Activated CD8-positive, alpha-beta memory T cell treated with anti-CD3 and anti-CD28 coated beads, Interleukin-2, amount 50 U/mL, for 48 hours (primary cell): ENCODE data around the gene WNK2.
A peak's percentile ranks its signal among the peaks of the same experiment; 100 is the strongest.

Experiments used
- DNase-seq: peaks from one replicate; pipeline ENCODE4 v3.0.0-alpha.2; 2020

The WNK2 gene

DNA sequence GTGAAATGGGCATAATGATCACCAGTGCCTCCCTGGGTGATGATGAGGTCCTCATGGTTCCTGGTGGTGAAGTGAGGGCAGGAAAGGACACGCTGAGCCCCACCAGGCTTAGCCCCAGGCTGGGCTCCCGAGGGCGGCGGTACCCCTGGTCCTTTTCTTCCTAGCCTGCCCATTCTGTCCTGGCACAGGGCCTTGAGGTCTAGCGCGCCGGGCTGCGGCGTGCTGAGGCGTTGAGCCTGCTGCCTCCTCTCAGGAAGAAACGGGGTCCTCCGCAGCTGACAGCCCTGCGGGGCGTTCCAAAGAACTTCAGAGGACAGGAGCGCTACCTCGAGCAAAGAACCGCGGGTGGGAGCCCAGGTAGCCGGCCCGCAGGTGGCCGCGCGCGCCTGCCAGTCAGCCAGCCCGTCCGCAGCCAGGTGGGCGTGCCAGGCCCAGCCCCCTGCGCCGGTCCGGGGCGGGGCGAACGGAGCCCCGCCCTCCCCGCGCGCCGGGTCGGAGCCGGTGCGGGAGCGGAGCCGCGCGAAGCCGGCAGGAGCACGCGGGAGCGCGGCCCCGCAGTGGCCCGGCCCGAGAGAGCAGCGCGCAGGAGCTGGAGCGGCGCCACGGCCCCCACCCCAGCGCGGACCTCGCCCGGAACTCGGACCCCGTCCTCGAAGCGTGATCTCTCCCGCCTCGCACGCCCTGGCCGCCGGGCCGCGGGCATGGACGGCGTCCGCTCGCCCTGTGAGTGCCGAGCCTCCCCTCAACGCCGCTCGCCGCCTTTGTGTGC, at the start of gene WNK2:
WNK2 (plus strand) TSS at position 477 of the 769 bp plus-strand sequence. CDS start 791 bp downstream, outside the sequence.
- peak; percentile 64 for DNase-seq

DNA sequence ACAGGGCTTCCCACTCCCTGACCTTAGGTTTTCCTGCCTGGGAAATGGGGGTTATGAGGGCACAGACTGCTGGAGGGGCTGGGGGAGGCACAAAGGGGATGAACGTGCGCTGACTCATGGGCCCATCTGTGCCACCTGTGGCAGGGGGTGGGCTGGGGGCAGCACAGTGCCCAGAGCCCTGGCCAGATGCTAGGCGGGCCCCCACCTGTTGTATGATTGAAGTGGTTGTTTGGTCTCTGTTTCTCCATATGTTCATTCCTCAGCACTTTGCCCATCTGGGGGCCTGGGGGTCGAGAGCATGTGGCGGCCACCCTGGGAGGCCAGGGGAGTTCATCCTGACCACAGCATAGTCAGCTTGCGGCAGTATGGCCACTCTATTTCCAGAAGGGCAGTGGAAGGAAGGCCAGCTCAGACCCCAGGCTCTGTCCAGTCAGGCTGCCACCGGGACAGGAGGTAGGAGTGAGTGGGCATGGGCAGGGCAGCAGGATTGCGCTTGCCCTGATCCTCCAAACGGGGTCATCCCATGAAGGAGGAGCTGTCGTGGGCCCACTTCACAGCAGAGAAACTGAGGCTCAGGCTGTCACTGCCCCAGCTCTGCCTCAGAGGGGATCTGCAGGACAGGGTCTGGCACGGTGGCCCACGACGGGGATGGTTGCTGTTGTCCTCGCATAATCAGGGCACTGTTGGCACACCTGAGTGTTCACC, 49.0 kb upstream of the WNK2 start:
- DNase-seq, result no peak

DNA sequence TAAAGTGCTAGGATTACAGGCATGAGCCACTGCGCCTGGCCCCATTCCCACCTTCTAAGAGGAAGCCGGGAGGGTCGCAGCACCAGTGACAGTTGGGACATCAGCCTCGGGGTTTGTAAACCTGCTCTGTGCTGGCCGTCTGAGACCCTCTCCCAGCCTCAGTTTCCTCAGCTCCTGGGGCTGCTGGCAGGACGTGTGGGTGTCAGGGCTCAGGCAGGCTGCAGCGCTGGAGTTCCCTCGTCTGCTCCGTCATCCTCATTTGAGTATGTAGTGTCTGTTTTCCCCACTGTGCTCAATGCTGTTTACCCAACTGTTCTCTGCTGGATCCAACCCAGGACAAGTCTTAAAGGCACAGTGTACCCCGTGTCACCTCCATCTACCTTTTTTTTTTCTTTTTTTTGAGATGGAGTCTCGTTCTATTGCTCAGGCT, 47.9 kb upstream of the WNK2 start:
- peak; percentile 51 for DNase-seq

DNA sequence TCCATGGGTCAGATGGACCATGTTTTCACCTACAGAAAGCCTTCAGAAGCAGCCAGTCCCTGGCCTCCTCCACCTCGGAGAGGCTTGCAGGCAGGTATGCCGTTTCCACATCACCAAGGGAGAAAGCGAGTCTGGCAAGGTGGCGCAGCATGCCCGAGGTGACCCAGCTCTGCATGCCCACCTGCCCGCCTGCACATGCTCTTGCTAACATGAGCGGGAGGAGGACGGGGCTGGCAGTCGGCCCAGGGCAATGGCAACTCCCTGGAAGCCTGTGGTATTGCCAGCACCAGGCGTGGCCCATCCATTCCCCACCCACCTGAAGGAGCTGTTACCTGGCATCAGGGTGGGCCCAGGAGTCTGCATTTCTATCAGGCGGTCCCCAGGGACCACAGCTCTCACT, 46.6 kb upstream of the WNK2 start:
- no peak for DNase-seq

DNA sequence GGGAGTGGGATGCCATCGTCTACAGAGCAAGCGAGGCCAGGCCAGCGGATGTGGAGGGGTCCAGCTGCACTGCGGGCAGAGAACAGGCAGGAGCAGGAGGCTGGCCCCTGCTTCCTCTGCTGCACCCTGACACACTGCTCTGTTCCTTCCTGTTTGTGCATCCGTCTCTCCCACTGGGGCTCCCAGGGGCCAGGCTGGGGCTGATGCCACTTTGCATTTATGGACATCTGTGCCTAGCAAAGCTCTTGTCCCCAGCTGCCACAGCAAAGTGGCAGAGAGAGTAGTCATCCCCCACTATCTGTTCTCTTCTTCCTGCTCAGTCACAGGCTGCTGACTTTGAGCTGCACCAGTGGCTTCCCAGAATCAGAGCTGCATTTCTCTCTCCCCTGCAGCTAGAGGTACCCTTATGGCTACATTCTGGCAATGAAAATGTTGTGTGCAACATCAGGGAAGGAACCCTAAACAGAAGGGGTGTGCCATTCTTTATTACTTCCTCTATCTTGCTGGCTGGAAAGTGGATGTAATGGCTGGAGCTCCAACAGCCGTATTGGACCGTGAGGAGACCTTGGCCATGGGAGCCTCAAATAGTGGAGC, 45.7 kb upstream of the WNK2 start:
- DNase-seq, result no peak

DNA sequence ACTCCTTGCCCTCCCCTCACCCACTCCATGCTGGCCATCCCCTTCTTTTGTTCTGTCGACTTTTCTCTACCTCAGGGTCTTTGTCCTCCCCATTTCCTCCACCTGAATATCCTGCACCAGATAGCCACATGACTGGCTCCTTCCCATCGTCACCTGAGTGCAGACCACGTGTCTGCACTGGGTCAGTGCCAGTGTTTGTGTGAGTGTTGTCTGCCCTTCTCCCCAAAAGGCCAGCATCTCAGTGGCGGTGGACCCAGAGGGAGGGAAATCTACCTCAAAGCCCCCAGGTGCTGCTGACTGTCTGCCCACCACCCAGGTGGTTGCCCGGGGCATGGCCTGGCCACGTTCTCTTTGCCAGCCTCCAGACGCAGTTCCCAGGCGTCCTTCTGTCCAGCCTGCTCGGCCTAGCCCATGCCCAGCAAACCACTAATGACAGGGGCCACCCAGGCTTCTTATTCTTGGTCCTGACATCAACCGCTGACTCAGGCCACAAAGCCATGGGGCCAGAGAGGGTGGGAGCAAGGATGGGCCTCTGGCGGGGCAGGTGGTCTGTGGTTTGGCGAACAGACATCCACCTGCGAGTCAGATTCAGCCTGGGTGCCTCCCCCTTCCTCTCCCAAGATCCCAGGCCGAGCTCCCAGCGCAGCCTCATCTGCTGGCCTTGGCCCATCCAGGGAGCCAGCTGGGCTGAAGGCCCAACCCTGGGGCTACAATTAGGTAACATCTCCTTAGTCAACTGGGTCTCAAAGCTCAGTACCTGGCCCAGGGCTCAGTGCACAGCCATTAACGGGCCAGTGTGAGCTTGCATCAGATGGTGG, 44.4 kb upstream of the WNK2 start:
- no peak for DNase-seq

DNA sequence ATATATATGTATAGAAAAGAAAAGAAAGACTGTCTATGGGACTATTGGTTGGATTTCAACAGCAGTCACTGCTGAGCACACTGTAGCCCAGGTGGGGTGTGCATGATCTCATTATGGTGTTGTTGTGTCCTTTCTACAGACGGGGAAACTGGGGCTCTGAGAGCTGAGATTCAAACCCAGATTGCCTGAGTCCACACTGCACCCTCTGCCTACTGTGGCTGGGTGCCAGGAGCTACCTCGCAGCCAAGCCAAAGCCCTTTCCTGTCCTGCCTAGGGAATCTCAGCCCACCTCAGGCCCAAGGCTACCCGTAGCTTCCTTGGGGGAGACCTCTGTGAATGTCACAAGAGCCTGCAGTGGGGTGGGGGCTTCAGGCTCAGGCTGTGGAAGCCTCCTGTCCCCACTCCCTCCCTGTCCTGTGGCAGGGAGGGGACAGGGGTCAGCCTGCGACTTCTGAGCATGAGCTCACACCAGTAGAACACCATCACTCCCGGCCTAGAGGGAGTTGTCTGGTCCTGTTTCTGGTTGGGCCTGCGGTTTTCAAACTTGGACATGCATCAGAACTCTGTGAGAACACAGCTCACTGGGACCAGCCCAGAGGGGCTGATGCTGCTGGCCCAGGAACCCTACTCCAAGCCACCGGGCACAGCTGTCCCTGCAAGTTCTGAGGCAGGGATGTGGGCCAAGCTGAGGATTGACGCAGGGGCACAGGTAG, 42.0 kb upstream of the WNK2 start:
- DNase-seq, result no peak

DNA sequence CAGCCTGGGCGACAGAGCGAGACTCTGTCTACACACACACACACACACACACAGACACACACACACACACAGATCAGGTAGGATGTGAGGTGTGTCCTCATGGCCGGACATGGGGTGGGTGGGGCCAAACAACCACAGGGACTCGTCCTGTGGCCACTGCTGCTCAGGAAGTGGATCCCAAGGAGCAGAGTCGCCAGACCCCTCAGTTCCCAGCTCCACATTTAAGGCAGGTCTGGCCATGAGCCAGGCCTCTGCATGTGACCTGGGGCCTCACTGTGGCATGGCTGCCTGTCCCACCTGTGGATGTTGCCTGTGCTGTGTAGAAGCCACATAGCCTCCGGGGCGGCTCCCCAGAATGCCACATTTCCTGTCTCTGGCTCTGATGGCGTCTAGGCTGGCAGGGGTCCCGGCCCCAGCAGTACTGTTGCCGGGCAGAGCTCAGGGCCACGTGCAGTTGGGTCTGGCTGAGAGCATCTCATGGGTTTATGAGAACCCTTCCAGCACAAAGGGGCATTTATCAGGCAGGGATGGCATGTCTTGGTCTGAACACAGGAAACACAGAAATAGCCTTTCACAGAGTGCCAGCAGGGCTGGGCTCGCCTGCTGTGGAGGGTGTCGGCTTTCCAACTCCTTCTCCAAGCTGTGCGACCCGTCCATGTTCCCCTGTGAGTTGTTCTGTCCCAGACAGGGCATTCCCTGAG, 40.0 kb upstream of the WNK2 start:
- peak; percentile 73 for DNase-seq

DNA sequence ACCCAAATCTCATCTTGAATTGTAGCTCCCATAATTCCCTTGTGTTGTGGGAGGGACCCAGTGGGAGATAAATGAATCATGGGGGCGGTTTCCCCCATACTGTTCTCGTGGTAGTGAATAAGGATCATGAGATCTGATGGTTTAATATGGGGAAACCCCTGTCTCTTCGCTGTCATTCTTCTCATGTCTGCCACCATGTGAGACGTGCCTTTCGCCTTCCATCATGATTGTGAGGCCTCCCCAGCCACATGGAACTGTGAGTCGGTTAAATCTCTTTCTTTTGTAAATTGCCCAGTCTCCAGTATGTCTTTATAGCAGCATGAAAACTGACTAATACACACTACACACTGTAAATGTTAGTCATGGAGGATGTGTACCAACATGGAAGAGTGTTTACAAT, 37.2 kb upstream of the WNK2 start:
- DNase-seq, result peak; percentile 65

DNA sequence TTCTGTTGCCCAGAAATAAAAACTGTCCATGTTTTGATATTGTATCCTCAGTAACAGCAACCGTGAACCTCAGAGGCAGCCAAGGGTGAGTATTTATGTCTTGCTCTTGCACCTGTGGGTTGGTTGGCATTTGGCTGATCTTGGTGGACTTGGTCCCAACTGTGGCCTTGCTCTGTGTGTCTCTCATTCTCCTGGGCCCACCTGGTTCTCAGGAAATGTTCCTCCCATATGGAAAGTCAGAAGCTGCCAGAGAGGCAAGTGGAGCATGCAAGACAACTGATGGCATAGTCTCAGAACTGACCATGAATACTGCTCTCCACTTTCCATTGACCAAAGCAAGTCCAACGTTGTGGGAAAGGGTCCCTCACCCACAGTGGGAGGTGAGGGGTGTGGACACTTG, 36.3 kb upstream of the WNK2 start:
- no peak for DNase-seq

DNA sequence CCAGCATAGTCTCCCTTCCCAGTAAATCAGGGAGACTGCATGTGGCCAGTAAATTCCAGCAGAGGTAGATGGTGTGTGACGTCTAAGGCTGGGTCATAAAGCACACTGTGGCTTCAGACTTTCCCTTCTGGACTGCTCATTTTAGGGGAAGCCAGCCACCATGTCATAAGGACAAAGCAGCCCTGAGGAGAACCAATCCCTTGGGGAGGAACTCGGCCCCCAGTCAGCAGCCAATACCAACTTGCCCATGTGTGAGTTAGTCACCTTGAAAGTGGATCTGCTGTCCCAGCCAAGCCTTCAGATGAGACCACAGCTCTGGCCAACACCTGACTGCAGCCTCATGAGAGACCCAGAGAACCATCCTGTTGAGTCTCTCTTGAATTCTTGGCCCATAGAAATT, 35.2 kb upstream of the WNK2 start:
- DNase-seq, result no peak

DNA sequence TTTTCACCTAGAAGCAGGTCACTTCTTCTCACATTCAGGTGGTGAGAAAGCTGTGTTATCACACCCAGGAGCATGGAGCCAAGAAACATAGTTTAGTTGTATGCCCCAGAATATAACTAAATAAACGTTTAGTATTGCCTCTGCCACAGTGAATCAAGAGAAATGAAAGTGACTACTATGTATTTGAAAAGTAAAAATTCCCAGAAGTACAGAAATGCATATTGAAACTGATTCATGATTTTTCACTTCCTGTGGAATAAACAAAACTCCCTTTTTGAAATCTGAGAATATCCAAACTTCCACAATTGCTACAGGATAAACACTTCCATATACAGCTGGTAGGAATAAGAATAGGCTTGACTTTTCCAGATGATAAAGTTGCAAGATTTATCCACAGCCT, 34.6 kb upstream of the WNK2 start:
- DNase-seq, result no peak

DNA sequence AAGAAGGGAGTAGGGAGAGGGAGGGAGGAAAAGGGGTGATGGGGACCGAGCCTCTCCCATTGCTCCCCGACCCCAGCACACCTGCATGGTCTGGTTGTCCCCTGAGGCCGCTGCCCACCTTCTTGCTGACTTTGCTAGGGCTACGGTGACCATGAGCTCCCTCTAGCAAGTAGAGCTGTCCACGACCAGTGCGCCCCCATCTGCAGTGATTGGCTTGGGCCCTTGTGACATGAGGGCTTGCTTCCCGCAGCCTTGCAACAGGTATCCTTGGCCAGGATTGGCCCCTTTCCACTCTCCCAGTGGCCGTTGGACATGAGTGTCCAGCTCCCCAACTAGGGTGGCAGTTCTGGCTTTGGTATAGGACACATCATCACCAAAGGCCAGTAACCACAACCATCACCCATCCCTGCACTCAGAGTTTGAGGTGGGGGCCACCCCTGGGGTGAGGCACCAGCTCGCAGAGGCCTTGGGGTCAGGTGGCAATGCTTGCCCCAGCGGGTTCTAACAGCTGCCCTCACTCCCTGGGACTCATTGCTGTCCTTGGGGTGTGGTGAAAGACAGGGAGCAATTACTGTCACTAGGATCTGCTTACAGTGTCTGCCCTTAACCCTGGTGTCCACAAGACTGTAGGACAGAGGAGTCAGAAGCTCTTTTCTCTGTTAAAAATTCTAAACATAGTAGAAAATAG, 32.7 kb upstream of the WNK2 start:
- DNase-seq, result no peak

DNA sequence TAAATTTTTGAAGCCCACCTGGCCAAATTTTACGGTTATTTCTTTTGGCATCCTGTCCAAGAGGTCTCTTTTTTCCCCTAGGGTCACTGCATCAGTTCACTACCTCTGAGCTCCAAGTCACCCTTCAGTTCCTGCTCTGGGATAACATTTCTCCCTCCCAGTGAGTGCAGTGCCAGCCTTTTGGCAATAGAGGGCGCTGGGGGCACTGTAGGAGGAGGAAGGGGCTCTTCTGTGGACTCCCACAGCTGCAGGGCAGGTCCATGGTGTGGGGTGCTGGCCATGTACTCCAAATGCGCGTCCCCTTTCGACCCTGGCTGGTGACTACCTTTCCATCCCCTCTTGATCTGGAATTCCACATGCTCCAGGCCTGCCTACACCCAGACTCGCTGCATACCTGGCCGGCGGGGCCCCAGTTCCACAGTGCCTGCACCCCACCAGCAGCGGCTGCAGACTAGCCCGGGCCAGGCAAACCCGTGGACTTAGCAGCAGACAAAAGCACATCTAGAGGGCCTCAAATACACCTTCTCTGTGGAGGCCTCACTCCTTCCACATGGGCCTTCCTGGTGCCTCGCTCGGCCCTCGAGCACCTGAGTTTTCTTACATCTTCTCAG, 29.5 kb upstream of the WNK2 start:
- peak; percentile 73 for DNase-seq

DNA sequence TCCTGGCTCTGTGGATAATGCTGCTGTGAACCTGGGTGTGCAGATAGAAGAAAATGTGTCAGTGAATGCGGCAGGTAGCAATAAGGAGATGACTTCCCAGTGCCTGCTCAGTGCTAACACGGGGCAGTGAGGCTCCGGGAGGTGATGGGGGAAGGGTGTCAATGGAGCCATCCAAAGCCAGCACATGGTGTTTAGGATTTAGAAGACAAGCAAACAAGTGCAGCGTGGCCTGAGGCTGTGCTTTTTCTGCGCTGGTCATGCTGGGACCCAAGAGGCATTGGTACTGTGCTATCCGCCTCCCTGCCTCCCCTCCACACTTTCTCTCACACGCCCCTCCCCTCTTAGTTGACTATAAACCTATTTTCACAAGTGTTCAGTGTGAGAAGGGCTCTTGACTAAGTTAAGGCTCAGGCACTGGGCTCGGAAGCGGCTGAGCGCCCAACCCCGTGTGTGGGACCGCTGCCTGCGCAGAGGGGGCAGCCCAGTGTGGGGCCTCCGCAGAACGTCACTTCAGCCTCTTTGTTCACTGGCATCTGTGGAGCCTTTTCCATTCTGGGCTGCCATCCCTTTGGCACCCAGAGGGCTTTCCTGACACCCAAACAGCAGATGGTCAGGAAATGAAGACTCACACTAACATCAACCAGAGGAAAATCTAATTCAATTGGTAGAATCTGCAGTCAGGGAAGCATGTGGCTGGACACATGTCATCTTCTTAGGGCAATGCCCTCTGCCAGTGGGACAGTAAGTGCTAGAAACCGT, 28.0 kb upstream of the WNK2 start:
- peak; percentile 52 for DNase-seq

DNA sequence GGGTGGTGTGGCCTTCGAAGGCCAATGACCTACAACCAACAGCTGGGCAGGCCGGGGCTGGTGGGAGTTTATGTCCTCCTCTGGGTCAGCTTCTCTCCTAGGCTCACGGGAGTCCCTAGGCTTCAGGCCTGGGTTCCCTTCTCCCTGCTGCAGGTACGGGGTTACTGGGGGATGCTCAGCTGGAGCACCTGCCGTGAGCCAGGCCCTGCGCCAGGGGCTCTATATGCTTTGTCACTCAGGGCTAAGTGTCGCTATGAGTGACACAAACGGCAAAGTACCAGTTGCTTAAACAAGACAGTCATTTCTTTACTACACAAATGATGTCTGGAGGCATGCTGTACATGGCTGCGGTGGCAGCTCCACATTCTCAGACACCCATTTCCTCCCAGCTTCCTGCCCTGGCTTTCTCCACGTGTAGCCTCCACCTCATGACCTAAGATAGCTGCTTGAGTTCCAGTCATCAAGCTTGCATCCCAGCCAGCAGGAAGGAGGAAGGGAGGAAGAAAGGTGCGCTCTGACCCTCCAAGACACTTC, 27.4 kb upstream of the WNK2 start:
- peak; percentile 80 for DNase-seq

DNA sequence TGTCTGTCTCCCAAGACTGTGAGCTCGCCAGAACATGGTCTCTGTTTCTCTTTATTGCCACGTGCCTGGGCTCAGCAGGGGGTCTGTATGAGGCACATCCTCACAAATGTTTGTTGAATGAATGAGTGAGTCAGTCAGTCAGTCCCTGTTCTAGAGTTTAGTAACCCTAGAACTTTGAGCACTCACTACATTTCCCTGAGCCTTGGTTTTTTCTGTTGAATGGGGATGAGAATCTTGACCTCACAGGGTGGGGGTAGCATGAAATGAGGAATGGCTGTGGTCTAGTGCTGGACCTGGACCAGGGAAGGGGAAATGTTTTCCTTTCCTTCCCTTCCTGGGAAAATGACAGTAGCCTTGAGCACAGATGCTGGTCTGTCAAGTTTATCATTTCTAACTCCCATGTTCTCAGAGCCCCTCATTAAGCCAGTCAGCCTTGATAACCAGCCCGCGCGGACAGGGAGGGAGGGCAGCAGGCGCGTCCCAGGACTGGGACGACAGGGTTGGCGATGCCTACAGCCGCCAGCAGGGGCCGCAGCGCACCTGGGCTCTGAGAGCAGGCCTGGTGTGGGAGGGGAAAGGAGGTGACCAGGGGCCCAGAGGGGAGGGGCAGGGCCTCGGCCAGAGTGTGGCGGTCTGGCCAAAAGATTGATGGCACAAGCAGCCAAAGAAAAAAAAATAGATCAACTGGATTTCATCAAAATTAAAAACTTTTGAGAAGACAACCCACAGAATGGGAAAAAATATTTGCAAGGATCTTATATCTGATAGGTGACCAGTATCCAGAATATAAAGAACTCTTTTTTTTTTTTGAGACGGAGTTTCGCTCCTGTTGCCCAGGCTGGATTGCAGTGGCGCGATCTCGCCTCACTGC, 24.1 kb upstream of the WNK2 start:
- DNase-seq, result peak; percentile 92

DNA sequence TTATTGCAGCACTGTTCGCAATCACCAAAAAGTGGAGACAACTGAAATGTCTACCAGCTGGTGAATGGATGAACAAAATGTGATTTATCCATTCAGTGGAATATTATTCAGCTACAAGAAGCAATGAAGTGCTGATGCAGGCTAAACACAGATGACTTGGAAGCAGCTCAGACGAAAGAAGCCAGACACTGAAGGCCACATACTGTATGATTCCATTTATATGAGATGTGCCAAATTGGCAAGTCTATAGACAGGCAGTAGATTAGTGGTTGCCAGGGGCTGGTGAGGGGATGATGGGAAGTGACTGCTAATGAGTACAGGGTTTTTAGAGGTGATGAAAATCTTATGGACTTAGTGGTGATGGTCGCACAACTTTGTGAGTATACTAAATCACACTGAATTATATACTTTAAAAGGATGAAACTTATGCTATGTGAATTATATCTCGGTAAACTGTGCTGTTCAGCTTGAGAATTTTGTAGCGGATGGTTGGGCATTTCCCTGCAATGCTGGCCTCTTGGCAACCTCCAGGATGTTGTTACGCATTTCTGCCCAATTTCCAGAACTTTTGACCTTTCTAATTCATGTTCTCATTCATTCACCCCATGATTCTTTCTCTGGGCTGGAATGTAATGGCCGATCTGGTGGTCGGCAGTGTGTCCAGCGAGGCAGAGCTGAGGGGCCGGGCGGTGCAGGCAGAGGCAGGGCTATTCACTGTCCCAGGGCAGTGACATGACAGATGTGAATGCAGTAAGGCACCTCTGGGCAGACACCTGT, 22.0 kb upstream of the WNK2 start:
- no peak for DNase-seq
